ENCODE data around the gene PLN.

PLN gene

DNA sequence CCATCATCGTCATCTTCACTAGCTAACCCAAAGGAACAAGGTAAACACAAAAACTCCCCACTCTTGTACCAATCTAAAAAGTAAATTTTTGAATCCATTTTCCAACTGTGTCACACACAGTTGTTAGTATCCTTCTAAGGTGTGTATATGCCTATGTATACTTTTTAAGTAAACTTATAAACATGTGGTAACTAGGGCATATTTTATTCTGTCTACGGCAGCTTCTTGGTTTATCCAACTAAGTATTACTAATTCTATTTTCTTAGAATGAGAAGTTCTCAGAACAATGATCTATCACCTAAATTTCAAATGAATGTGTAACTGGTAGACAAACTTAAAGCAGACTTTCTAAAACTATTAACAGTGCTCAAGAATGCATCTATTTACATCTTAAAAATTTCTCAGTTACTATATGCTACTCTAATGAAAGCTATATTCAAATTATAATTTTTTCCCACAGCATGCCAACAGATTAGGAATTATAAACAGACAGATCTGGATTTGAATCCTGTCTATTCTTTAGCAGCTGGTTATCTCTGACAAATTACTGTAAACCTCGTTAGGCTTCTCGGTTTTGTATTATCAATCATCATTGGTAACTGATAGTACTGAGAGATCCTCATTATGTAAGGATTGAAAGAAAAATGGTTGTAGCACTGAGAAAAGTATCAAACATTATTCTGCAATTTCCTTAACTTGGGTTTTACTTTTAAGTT is 1.8 kb upstream of the PLN start:
- H3K4me3 ChIP-seq (ENCODE audit: low read depth, low read length): no peak overlapping the region
- in situ Hi-C loops (cut with HindIII; ENCODE audit: low sequenced_read_pairs): no loop called here
- no peak for DNase-seq (ENCODE audit: low read depth, low spot score)
- TF ChIP-seq, protein P1, sequence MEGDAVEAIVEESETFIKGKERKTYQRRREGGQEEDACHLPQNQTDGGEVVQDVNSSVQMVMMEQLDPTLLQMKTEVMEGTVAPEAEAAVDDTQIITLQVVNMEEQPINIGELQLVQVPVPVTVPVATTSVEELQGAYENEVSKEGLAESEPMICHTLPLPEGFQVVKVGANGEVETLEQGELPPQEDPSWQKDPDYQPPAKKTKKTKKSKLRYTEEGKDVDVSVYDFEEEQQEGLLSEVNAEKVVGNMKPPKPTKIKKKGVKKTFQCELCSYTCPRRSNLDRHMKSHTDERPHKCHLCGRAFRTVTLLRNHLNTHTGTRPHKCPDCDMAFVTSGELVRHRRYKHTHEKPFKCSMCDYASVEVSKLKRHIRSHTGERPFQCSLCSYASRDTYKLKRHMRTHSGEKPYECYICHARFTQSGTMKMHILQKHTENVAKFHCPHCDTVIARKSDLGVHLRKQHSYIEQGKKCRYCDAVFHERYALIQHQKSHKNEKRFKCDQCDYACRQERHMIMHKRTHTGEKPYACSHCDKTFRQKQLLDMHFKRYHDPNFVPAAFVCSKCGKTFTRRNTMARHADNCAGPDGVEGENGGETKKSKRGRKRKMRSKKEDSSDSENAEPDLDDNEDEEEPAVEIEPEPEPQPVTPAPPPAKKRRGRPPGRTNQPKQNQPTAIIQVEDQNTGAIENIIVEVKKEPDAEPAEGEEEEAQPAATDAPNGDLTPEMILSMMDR (IDR thresholded peaks at IDR 0.05; ENCODE audit: low read depth, low read length): no peak

DNA sequence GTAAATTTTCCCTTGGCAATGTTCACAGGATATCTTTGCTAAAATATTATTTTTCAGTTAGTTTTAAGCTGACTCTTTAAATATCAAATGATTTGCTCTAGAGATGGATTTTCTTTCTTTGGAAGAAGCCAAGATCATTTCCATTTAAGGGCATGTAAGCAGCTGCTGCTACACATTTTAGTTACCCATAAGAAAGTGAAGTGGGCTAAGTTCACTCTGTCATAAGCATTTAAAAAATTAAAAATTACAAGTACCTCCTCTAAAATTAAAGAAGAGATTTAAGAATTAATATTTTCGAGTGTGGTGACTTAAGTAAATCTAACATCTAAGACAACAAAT is 1.2 kb upstream of the PLN start:
- in situ Hi-C loops (cut with HindIII; ENCODE audit: low sequenced_read_pairs): no loop called here
- no peak overlapping the region for H3K4me3 ChIP-seq (ENCODE audit: low read depth, low read length)
- TF ChIP-seq, protein P1 (IDR thresholded peaks at IDR 0.05; ENCODE audit: low read depth, low read length): no peak
- DNase-seq (ENCODE audit: low read depth, low spot score): no peak

DNA sequence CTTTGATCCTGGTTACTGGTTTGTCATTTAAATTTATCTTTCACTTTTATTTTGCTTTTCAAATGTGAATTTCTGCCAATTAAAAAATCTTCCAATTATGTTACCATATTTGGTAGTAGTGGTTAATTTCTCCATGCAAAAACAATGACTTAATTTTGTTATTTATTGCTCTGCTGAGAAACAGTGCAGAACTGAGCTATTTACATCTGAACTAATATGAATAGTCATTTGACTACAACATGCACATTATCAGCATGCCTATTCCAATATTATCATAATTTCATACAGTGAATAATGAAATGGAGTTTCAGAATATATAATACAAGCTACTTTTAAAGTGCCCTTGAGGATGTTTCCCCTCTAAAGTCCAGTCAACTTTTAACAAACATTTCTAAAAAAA is 517 bp downstream of the PLN start:
- H3K4me3 ChIP-seq (ENCODE audit: low read depth, low read length): no peak overlapping the region
- in situ Hi-C loops (cut with HindIII; ENCODE audit: low sequenced_read_pairs): no loop called here
- TF ChIP-seq, protein P1 (IDR thresholded peaks at IDR 0.05; ENCODE audit: low read depth, low read length): no peak
- DNase-seq (ENCODE audit: low read depth, low spot score): no peak

DNA sequence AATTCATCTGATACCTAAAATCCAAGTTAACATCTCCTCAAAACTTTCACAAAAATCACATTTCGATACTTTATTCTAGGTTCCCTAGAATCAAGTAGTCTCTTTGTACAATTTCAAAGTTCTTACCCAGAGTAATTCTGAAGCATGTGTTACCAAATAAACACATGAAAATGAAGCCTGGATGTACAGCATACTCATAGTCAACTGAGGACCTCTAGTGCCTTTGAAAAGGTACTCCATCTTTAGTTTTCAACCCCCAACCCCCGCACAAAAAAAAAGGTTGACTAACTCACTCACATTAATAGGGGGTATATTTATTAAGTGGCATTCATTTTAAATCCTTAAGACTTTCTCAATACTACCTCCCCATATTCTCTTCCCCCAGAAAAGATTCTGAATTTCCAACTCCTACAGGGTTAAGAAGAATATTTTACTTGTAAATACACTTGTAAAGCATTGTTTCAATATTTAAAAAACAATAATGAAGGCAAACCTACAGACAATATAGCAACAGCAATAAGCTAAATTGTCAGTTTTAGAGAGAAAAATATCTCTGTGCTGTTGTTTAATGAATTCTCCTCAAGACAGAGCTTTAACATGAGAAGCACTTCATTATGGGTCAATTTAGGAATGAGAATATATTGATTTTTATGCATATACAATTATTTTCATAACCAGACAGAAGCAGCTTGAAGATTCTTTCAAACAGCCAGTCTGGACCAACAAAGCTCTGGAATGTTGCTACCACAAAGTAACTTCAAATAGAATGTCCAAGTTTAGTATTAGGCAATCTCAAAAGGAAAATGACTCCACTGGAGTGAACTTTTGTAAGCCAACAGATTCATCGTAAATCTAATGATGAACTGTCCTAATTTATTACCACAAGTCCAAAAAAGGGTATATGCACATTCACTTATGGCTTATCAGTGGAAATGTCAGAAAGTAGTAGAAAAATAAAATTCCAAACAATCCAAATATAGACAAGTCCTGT is 3.3 kb downstream of the PLN start:
- TF ChIP-seq, protein P1 (IDR thresholded peaks at IDR 0.05; ENCODE audit: low read depth, low read length): peak; percentile 57
- in situ Hi-C loops (cut with HindIII; ENCODE audit: low sequenced_read_pairs): no loop called here
- no peak overlapping the region for H3K4me3 ChIP-seq (ENCODE audit: low read depth, low read length)
- DNase-seq (ENCODE audit: low read depth, low spot score): peak; percentile 76

DNA sequence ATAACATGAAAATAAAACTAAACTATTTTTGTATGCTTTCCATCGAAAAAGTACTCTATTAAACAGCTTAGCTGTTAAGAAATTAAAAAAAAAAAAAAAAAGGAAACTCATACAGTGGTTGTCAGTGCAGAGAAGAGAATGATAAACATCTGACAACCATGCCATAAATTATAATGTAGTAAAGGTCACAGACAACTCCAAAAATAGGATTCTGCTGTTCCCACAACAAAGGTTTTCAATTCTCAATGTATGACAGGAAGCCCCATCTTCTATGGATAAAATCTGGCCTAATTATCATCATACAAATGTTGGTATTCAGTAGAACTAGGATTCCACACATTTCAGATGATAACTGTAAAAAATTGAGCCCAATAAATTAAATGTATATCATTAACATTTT is 5.0 kb downstream of the PLN start:
- TF ChIP-seq, protein P1 (IDR thresholded peaks at IDR 0.05; ENCODE audit: low read depth, low read length): no peak
- H3K4me3 ChIP-seq (ENCODE audit: low read depth, low read length): no peak overlapping the region
- no peak for DNase-seq (ENCODE audit: low read depth, low spot score)
- in situ Hi-C loops (cut with HindIII; ENCODE audit: low sequenced_read_pairs): no loop called here

DNA sequence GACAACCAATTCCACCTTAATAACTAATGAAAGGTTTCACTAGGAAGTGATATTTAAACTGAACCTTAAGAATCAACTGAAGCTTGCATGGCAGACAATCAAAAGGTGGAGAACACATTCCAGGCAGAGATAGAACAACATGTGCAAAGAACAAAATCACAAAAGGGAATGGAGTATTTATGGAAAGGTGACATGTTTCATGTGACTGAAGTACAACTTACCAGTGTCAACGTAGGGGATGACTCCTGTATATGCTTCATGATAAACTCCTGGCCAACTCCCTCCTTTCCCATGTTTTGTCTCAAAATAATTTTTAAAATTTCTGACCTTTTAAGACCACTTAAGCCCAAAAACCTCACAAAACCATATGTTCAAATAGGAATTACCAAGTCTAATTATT is 6.6 kb downstream of the PLN start:
- no peak for DNase-seq (ENCODE audit: low read depth, low spot score)

More for the DNA sequence above, 6.6 kb downstream of the PLN start:
- H3K4me3 ChIP-seq (ENCODE audit: low read depth, low read length): no peak overlapping the region
- in situ Hi-C loops (cut with HindIII; ENCODE audit: low sequenced_read_pairs): no loop called here
- TF ChIP-seq, protein P1 (IDR thresholded peaks at IDR 0.05; ENCODE audit: low read depth, low read length): no peak
